HG03159 (cell line): ENCODE data around the gene ATF7IP2.
"Not testable (repeated sequence)": the region's sequence is repeated elsewhere in the genome, so short reads cannot be mapped to it uniquely, and the experiment has no call there.

Source experiments
- ATAC-seq: cut with Tn5 transposase; IDR thresholded peaks from one replicate; pipeline ENCODE4 v1.9.1; 2021; ENCODE audit warnings: mild to moderate bottlenecking, moderate library complexity; ENCODE audit not compliant: unreplicated experiment

ATF7IP2 gene

GRCh38 chr16:10371592-10371991 is 14.3 kb upstream of the ATF7IP2 start:
- ATAC-seq: no peak

GRCh38 chr16:10373556-10373955 is 12.3 kb upstream of the ATF7IP2 start:
- ATAC-seq: no peak

DNA sequence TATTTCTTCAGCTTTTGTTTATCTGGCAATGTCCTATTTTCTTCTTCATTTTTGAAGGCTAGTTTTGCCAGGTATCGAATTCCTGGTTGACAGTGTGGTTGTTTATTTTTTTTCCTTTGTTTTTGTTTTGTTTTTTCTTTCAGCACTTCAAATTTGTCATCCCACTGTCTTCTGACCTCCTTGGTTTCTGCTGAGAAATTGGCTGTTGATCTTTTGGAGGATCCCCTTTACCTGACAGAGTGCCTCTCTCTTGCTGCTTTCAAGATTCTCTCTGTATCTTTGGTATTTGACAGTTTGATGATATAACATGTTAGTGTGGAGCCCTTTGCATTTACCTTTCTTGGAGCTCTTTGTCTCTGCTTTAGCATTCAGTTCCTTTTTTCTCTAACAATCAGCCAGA is 9.6 kb upstream of the ATF7IP2 start:
- ATAC-seq: no peak

GRCh38 chr16:10383626-10384025 is 2.2 kb upstream of the ATF7IP2 start:
- no peak for ATAC-seq

DNA sequence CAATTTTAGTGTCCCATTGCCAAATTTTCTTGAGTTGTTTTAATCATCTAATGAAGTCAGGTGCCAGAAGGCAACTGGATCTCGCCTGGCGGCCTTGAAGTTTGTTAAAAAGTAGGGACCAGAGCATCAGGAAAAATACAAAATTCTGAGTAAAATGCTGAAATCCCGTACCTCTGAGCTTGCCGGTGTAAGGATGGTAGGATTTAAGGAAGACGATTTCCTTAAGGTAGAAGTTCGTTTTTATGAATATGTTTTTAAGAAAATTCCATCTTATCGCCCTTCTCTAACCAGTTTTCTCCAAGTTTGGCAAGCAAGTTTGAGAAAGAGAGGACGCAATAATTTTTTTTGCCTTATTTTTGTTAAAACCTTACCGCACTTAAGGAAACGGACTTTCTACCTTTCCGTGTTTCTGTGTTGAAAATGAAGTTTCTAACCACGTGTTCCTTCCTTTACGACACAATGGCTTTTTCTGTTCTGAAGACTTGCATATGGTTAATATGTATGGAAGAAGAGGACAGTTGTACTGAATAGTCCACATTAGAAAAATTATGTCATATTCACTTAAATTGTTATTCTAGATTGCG is 748 bp downstream of the ATF7IP2 start:
- no peak for ATAC-seq

- ATAC-seq: no peak
These were observed 1.3 kb downstream of the ATF7IP2 start for GRCh38 chr16:10387188-10387617.

GRCh38 chr16:10388988-10389387 is 3.1 kb downstream of the ATF7IP2 start:
- ATAC-seq: no peak

GRCh38 chr16:10390330-10390729 is 4.5 kb downstream of the ATF7IP2 start:
- ATAC-seq: no peak

DNA sequence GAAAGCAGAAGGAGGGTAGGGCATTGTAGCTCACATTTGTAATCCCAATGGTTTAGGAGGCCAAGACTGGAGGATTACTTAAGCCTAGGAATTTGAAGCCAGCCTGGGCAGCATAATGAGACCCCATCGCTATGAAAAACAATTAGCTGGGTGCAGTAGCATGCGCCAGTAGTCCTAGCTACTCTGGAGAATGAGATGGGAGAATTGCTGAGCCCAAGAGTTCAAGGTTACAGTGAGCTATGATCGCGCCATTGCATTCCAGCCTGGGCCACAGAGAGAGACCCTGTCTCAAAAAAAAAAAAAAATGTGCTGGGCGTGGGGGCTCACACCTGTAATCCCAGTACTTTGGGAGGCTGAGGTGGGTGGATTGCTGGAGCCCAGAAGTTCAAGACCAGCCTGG is 5.0 kb downstream of the ATF7IP2 start:
- ATAC-seq: no peak

GRCh38 chr16:10391339-10391738 is 5.5 kb downstream of the ATF7IP2 start:
- ATAC-seq: no peak

- no peak for ATAC-seq
These were observed 17.1 kb downstream of the ATF7IP2 start for GRCh38 chr16:10402975-10403374.

- no peak for ATAC-seq
These were observed 19.6 kb downstream of the ATF7IP2 start for GRCh38 chr16:10405386-10405939.

- no peak for ATAC-seq
These were observed 23.0 kb downstream of the ATF7IP2 start for GRCh38 chr16:10408824-10409381.

- not testable (repeated sequence) for ATAC-seq
These were observed 23.9 kb downstream of the ATF7IP2 start for GRCh38 chr16:10409713-10410112.

DNA sequence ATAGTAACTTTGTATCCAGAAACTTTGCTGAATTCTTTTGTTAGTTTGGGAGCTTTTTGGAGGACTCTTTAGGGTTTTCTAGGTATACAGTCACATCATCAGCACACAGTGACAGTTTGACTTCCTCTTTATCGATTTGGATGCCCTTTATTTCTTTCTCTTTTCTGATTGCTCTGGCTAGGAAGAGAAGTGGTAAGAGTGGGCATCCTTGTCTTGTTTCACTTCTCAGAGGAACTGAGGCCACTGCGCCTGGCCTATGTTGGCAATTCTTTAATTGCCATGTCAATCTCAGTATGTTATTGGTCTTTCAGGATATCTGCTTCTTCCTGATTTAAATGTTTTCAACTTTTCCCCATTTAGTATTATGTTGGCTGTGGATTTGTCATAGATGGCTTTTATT is 24.6 kb downstream of the ATF7IP2 start:
- no peak for ATAC-seq

- ATAC-seq: no peak
These were observed 27.2 kb downstream of the ATF7IP2 start for GRCh38 chr16:10412935-10413601.

- ATAC-seq: not testable (repeated sequence)
These were observed 32.3 kb downstream of the ATF7IP2 start for GRCh38 chr16:10418204-10418603.

GRCh38 chr16:10419701-10420100 is 33.8 kb downstream of the ATF7IP2 start:
- ATAC-seq: no peak

GRCh38 chr16:10421596-10421995 is 35.7 kb downstream of the ATF7IP2 start:
- no peak for ATAC-seq

DNA sequence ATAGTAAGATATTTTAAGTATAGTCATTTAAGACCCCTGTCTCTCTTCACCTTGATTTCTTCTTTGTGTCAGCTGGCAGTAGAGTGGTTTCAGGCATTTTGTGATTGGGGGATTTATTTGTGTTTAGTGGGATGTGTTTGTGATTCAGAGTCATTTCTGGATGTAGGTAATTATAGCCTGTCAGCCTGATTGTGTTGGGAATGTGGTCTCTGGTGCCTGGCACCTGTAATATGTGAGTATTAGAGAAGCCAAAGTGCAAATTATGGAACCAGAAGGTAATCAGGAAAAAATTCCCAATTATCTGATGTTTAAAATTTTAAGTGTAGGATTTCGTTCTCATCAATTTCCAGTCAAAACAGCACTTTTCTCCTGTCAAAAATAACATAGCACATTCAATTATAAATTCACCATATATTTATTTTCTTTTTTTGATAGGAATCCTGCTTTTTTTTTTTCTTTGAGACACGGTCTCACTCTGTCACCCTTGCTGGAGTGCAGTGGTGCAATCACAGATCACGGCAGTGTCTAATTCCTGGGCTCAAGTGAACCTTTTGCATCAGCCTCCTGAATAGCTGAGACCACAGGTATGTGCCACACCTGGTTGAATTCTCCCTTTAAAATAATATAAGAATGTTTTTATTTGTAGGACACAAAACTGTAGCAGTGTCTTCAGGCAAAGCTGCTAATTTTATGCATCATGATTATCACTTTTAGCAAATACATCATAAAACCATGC is 42.7 kb downstream of the ATF7IP2 start:
- no peak for ATAC-seq

DNA sequence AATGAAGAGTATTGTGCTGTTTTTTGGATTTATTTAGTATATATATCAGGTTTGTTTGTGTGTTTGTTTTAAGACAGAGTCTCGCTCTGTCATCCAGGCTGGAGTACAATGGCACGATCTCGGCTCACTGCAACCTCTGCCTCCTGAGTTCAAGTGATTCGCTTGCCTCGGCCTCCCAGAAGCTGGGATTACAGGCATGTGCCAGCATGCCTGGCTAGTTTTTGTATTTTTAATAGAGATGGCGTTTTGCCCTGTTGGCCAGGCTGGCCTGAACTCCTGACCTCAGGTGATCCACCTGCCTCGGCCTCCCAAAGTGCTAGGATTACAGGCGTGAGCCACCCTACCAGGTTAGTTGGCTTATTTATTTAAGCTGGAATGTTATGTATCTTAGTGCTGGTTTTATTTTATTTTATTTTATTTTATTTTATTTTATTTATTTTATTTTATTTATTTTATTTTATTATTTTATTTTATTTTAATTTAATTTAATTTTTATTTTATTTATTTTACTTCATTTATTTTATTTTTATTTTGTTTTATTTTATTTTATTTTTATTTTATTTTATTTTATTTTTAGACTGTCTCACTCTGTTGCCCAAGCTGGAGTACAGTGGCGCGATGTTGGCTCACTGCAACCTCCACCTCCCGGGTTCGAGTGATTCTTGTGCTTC is 43.6 kb downstream of the ATF7IP2 start:
- not testable (repeated sequence) for ATAC-seq
